GM21825 (cell line): ENCODE results near the gene KMT2C.

ENCODE experiments used
- ATAC-seq: cut with Tn5 transposase; IDR thresholded peaks from one replicate; pipeline ENCODE4 v1.9.1; 2021; ENCODE audit warnings: mild to moderate bottlenecking, moderate library complexity; ENCODE audit not compliant: unreplicated experiment

Gene KMT2C

GRCh38 chr7:152120776-152121175 lies 315.0 kb downstream of the KMT2C start:
- no peak for ATAC-seq

GRCh38 chr7:152120210-152120609 lies 315.6 kb downstream of the KMT2C start:
- no peak for ATAC-seq

GRCh38 chr7:152117356-152117755 lies 318.4 kb downstream of the KMT2C start:
- ATAC-seq = no peak

GRCh38 chr7:152115021-152115718 lies 320.6 kb downstream of the KMT2C start:
- no peak for ATAC-seq

GRCh38 chr7:152112829-152113228 lies 323.0 kb downstream of the KMT2C start:
- no peak for ATAC-seq

GRCh38 chr7:152108359-152108758 lies 327.4 kb downstream of the KMT2C start:
- no peak for ATAC-seq

GRCh38 chr7:152107945-152108344 lies 327.9 kb downstream of the KMT2C start:
- no peak for ATAC-seq

GRCh38 chr7:152106990-152107389 lies 328.8 kb downstream of the KMT2C start:
- no peak for ATAC-seq

GRCh38 chr7:152105205-152105604 lies 330.6 kb downstream of the KMT2C start:
- no peak for ATAC-seq

- no peak for ATAC-seq
Measured at GRCh38 chr7:152103691-152104090, 332.1 kb downstream of the KMT2C start.

- no peak for ATAC-seq
Measured at GRCh38 chr7:152103066-152103465, 332.7 kb downstream of the KMT2C start.

GRCh38 chr7:152097330-152097729 lies 338.5 kb downstream of the KMT2C start:
- ATAC-seq = no peak

GRCh38 chr7:152095771-152096170 lies 340.0 kb downstream of the KMT2C start:
- ATAC-seq = no peak

GRCh38 chr7:152093717-152094116 lies 342.1 kb downstream of the KMT2C start:
- no peak for ATAC-seq

GRCh38 chr7:152090747-152091146 lies 345.1 kb downstream of the KMT2C start:
- ATAC-seq = no peak

- no peak for ATAC-seq
Measured at GRCh38 chr7:152089183-152089582, 346.6 kb downstream of the KMT2C start.

- ATAC-seq = no peak
Measured at GRCh38 chr7:152086513-152086912, 349.3 kb downstream of the KMT2C start.

- no peak for ATAC-seq
Measured at GRCh38 chr7:152085131-152085530, 350.7 kb downstream of the KMT2C start.
